NCI-H1105 treated with DMSO at 0.1 percent for 48 hours (cell line): ENCODE results near the gene BEST1.

ENCODE experiments used
- DNase-seq: peaks from one replicate; lab custom pipeline; 2025; lab: John Stamatoyannopoulos, UW

BEST1 gene

DNA sequence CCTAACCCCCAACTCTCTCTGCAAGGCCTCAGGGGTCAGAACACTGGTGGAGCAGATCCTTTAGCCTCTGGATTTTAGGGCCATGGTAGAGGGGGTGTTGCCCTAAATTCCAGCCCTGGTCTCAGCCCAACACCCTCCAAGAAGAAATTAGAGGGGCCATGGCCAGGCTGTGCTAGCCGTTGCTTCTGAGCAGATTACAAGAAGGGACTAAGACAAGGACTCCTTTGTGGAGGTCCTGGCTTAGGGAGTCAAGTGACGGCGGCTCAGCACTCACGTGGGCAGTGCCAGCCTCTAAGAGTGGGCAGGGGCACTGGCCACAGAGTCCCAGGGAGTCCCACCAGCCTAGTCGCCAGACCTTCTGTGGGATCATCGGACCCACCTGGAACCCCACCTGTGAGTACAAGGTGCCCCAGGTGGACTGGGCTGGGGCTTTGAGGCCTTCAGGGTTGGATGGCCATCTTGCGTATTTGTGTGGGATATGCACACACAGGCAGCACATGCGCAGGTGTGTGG, at the start of gene BEST1:
Gene BEST1 (plus strand): TSS at position 317 of the 513 bp plus-strand sequence. CDS start 1,456 bp downstream, outside the sequence.
- no peak for DNase-seq

DNA sequence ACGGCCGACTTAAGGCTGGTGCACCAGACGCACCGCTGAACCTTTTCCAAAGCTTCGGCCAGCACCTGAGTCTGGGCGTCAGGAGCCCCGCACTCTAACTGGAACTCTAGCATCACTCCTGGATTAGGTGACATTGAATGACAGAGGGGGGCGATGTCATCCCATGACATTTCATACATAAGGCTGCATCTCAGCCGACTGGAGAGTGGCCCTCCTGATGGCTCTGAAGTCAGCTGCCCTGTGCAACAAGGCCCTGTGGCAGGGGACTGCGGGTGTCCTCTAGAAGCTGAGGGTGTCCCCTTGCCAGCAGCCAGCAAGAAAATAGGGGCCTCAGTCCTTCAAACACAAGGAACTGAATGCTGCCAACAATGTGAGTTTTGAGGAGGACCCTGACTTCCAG, 48.8 kb upstream of the BEST1 start:
- DNase-seq: no peak

- DNase-seq: no peak
Observed at GRCh38 chr11:61902313-61902712, 47.8 kb upstream of the BEST1 start.

- DNase-seq: no peak
Observed at GRCh38 chr11:61903845-61904244, 46.3 kb upstream of the BEST1 start.

DNA sequence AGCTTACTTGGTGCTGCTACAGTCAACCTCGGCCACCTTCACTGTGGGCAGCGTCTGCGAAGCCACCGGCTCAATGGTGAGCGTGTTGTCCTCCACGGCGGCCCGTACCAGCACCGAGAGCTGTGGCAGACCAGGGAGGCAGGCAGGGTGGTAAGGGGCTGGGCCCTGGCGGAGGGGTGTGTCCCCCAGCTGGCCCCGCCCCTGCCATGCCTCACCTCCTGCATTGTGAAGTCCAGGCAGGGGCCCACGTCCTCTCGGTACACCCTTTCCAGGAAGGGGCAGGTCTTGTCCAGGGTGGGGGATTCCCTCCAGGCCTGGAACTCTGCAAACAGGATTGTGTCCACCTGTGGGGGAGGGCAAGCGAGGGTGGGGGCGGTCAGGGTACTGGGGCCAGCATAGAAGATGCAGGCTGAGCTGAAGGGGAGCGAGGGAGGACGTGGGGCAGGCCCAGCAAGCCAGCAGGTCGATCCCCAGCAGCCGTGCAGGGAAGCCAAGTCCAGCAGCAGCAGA, 45.6 kb upstream of the BEST1 start:
- no peak for DNase-seq

GRCh38 chr11:61905067-61905696, 45.0 kb upstream of the BEST1 start:
- DNase-seq: no peak

GRCh38 chr11:61905801-61906521, 44.2 kb upstream of the BEST1 start:
- no peak for DNase-seq

GRCh38 chr11:61906522-61906909, 43.6 kb upstream of the BEST1 start:
- no peak for DNase-seq

GRCh38 chr11:61907282-61907681, 42.9 kb upstream of the BEST1 start:
- DNase-seq: no peak

- no peak for DNase-seq
Observed at GRCh38 chr11:61907871-61908729, 42.1 kb upstream of the BEST1 start.

GRCh38 chr11:61908730-61909316, 41.3 kb upstream of the BEST1 start:
- no peak for DNase-seq

- no peak for DNase-seq
Observed at GRCh38 chr11:61910187-61911127, 39.7 kb upstream of the BEST1 start.

DNA sequence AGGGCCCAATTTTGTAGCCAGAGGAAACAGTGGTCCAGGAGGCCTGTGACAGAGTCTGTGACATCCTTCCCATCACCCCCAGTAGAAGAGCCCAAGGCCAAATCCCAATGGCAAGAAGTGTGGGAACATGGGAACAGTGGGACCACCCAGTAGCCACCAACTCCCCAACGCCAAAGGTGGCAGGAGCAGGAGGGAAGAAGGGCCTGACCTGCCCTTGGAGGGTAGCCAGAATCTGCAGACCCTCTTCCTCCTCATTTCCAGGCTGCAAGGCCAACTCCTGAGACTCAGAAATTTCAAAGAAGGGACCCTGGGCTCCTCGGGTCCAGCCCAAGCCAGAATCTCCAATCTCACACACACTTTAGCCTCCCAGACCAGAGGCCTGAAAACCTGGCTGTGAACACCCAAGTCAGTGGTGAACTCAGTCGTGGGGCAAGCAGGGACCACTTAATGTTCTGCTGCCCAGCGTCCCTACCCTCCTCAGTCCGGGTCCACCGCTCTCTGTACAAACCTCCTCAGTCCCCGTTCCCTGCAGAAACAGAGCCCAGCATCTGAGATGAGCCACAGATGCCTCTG, 38.9 kb upstream of the BEST1 start:
- no peak for DNase-seq

GRCh38 chr11:61911701-61912529, 38.2 kb upstream of the BEST1 start:
- no peak for DNase-seq

- no peak for DNase-seq
Observed at GRCh38 chr11:61912530-61912898, 37.6 kb upstream of the BEST1 start.

DNA sequence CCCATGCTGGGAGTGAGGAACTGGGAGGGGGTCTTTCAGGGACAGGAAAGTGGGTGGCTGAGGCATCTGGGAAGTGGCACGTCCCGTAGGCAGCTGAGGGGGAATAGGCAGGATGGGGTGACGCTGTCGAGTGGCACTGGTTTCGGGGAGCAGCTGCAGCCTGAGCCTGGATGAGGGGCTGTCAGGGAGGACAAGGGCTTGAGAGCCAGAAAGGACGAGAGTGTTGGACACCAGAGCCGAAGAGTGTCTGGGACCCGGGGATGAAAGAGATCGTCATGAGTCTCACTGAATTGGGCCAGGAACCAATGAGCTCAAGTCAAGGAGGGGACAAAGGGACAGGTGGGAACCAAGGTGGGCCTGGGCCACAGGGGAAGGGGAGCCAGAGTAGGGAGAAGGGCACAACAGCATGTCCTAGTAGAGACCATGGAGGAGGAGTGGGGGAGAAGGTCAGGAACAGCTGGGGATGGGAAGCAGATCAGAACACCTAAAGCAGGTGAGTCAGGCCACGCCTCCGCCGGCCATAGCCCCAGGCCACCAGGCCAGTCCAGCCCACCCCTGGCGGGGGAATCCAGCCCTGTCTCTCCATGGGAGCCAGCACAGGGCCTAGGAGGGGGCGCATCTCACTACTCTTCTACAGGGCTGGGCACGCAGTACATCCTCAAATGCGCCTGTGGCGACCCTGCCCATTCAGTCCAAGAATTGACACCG, 37.0 kb upstream of the BEST1 start:
- DNase-seq: no peak

- no peak for DNase-seq
Observed at GRCh38 chr11:61913699-61914395, 36.3 kb upstream of the BEST1 start.

GRCh38 chr11:61914471-61915171, 35.5 kb upstream of the BEST1 start:
- no peak for DNase-seq
